Measurements from ENCODE around the gene MUC6.
"Not testable (repeated sequence)": the region's sequence is repeated elsewhere in the genome, so short reads cannot be mapped to it uniquely, and the experiment has no call there.

MUC6 gene

GRCh38 chr11:977830-978720, 58.4 kb downstream of the MUC6 start:
- DNase-seq (ENCODE audit: low read depth), result no peak
- no peak overlapping the region for H3K4me3 ChIP-seq (ENCODE audit: low read depth, low read length)

GRCh38 chr11:976431-977160, 59.9 kb downstream of the MUC6 start:
- H3K4me3 ChIP-seq (ENCODE audit: low read depth, low read length), result no peak overlapping the region
- no peak for DNase-seq (ENCODE audit: low read depth)

GRCh38 chr11:975827-976226, 60.7 kb downstream of the MUC6 start:
- no peak for DNase-seq (ENCODE audit: low read depth)

DNA sequence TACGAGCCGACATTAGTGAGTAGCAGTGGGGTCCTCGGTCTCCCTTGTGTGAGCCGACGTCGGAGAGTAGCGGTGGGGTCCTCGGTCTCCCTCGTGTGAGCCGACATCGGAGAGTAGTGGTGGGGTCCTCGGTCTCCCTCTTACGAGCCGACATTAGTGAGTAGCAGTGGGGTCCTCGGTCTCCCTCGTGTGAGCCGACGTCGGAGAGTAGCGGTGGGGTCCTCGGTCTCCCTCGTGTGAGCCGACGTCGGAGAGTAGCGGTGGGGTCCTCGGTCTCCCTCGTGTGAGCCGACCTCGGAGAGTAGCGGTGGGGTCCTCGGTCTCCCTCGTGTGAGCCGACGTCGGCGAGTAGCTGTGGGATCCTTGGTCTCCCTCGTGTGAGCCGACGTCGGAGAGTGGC, 61.1 kb downstream of the MUC6 start:
- H3K4me3 ChIP-seq (ENCODE audit: low read depth, low read length); DNase-seq (ENCODE audit: low read depth): not testable (repeated sequence)

More at GRCh38 chr11:975827-976226, 60.7 kb downstream of the MUC6 start:
- H3K4me3 ChIP-seq (ENCODE audit: low read depth, low read length), result no peak overlapping the region

DNA sequence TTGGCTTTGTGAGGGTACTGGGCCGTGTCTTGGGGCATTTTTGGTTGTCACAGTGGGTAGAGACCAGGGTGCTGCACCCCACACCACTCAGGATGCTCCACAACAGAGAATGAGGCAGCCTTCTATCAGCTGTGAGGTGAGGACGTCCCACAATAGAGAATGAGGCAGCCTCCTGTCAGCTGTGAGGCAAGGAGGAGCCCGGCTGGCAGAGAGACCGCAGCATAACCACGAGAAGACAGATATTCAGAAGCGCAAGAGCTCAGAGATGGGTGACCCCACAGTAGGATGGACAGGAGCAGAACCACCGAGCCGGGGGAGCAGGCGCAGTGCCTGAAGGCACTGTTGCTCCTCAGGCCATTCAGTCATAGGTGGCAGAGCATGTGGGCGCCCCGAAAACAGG, 63.3 kb downstream of the MUC6 start:
- no peak overlapping the region for H3K4me3 ChIP-seq (ENCODE audit: low read depth, low read length)
- DNase-seq (ENCODE audit: low read depth), result no peak

GRCh38 chr11:972523-973211, 63.9 kb downstream of the MUC6 start:
- H3K4me3 ChIP-seq (ENCODE audit: low read depth, low read length), result no peak overlapping the region
- no peak for DNase-seq (ENCODE audit: low read depth)

- no peak overlapping the region for H3K4me3 ChIP-seq (ENCODE audit: low read depth, low read length)
Measured at GRCh38 chr11:971731-972365, 64.7 kb downstream of the MUC6 start.

DNA sequence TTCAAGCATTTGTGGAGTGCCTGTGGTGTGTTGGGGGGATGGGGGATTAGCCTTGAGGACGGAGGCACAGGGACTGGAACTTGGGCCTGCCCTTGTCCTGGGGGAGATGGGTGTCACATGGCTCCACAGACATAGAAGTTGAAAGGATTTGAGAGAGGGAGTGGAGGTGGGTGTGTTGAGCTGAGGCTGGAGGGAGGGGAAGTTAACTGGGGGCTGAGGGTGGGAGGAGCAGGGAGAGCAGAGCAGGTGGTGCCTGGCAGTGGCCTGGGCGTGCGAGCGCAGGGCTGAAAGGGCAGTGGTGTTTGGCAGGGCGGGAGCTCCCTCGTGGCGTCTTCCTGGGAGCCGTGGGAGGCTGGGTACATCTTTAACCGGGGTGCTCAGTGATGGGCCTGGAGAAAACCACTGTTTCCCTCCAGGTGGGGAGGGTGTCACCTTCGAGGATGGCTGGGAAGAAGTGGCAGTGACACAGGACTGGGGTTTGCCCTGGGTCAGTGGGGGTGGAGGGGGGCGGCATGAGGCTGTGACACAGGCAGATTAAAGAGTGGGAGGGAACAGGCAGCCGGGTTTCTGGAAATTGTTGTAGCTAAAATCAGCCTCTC, 65.3 kb downstream of the MUC6 start:
- H3K4me3 ChIP-seq (ENCODE audit: low read depth, low read length), result no peak overlapping the region
- no peak for DNase-seq (ENCODE audit: low read depth)

More at GRCh38 chr11:971731-972365, 64.7 kb downstream of the MUC6 start:
- DNase-seq (ENCODE audit: low read depth), result no peak

- no peak for DNase-seq (ENCODE audit: low read depth)
Measured at GRCh38 chr11:970319-970871, 66.1 kb downstream of the MUC6 start.

GRCh38 chr11:969651-970205, 66.8 kb downstream of the MUC6 start:
- H3K4me3 ChIP-seq (ENCODE audit: low read depth, low read length), result no peak overlapping the region
- DNase-seq (ENCODE audit: low read depth), result no peak

More at GRCh38 chr11:970319-970871, 66.1 kb downstream of the MUC6 start:
- H3K4me3 ChIP-seq (ENCODE audit: low read depth, low read length), result no peak overlapping the region

DNA sequence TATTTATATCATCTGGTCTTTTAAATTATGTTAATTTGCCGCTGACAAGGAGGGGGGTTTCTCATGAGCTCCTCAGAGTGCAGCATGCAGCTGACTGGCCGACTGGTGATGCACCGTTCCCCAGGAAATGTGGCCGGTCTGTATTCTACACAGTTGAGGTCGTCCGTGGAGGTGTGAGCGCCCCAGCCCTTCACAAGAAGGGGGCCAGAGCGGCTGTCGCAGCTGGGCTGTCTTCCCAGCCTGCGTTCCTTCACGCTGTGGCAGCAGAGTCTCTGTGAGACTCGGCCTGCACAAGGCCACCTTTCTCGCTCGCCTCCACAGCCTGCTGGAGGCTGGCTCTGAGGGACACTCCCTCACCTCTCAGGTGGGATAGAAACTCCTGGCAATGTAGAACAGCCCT, 67.7 kb downstream of the MUC6 start:
- H3K4me3 ChIP-seq (ENCODE audit: low read depth, low read length), result no peak overlapping the region
- DNase-seq (ENCODE audit: low read depth), result no peak

- no peak overlapping the region for H3K4me3 ChIP-seq (ENCODE audit: low read depth, low read length)
- no peak for DNase-seq (ENCODE audit: low read depth)
Measured at GRCh38 chr11:967995-968751, 68.3 kb downstream of the MUC6 start.

DNA sequence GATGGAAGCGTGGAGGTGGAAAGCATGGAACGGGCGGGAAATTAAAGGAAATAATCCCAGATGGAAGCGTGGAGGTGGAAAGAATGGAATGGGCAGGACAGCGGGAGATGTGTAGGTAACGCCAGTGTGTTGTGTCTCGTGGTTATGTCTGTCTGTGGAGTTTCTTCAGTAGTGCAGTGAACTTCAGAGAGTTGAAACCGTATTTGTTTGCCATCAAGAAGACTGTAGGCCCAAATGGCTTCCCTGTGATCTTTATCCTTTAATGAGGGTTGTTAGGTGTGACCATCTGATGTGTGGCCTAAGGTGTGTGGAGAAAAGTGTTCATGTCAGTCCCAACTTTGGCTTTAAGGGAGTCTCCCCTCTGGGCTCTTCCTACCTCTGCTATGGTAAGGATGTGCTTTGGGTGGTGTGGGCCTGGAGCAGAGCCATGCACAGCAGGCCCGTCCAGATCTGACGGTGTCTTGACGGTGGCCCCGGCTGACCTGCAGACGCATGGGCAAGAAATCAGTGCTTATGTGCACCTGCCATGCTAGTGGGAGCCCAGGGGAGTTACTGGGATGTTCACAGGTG, 71.2 kb downstream of the MUC6 start:
- no peak for DNase-seq (ENCODE audit: low read depth)
- H3K4me3 ChIP-seq (ENCODE audit: low read depth, low read length), result no peak overlapping the region

- no peak overlapping the region for H3K4me3 ChIP-seq (ENCODE audit: low read depth, low read length)
- no peak for DNase-seq (ENCODE audit: low read depth)
Measured at GRCh38 chr11:963852-964251, 72.7 kb downstream of the MUC6 start.
